Hepatocyte (in vitro differentiated cells): ENCODE measurements around the gene KRTAP29-1.

ENCODE experiments used
- EZH2phosphoT487 ChIP-seq: fragments of 200-600 bp; sonication (generic); IDR thresholded peaks from one replicate; pipeline ENCODE4 v1.6.1; 2018; ENCODE audit warnings: antibody characterized with exemption, mild to moderate bottlenecking, low read depth, moderate library complexity; ENCODE audit not compliant: unreplicated experiment, severe bottlenecking
- TF ChIP-seq, protein P1 (sequence below): fragments of 200-600 bp; sonication (generic); IDR thresholded peaks from 2 replicates; pipeline ENCODE4 v1.5.1; 2016; ENCODE audit warnings: antibody characterized with exemption, mild to moderate bottlenecking; ENCODE audit not compliant: poor library complexity

DNA sequence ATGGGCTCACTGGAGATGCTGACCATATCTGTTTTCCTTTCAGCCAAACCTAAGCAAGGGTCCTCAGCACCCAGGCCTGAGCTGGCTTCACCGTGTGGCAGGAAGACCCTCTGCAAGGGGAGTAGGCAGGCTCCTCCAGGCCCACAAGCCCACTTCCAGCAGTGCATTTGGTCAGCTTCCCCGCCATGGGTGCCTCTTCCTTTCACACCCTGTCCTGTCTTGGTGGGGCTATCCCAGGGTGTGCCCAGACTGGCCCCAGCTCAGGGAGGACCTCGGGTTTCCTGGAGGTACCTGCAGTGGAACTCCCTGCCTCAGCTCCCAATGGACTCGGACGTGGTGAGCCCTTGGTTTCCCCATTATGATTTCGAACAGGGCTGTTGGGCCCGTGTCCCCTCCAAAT is 25.6 kb upstream of the KRTAP29-1 start:
- TF ChIP-seq, protein P1, sequence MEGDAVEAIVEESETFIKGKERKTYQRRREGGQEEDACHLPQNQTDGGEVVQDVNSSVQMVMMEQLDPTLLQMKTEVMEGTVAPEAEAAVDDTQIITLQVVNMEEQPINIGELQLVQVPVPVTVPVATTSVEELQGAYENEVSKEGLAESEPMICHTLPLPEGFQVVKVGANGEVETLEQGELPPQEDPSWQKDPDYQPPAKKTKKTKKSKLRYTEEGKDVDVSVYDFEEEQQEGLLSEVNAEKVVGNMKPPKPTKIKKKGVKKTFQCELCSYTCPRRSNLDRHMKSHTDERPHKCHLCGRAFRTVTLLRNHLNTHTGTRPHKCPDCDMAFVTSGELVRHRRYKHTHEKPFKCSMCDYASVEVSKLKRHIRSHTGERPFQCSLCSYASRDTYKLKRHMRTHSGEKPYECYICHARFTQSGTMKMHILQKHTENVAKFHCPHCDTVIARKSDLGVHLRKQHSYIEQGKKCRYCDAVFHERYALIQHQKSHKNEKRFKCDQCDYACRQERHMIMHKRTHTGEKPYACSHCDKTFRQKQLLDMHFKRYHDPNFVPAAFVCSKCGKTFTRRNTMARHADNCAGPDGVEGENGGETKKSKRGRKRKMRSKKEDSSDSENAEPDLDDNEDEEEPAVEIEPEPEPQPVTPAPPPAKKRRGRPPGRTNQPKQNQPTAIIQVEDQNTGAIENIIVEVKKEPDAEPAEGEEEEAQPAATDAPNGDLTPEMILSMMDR: no peak
- no peak for TF ChIP-seq EZH2phosphoT487
